Dedifferentiated amniotic fluid mesenchymal stem cell (primary cell): ENCODE measurements around the gene RANBP17.
"Not testable (repeated sequence)": the region's sequence is repeated elsewhere in the genome, so short reads cannot be mapped to it uniquely, and the experiment has no call there.

Source experiments
- DNase-seq: peaks from one replicate; pipeline ENCODE4 v3.0.0-alpha.2; 2016; ENCODE audit errors: extremely low spot score

RANBP17 gene

DNA sequence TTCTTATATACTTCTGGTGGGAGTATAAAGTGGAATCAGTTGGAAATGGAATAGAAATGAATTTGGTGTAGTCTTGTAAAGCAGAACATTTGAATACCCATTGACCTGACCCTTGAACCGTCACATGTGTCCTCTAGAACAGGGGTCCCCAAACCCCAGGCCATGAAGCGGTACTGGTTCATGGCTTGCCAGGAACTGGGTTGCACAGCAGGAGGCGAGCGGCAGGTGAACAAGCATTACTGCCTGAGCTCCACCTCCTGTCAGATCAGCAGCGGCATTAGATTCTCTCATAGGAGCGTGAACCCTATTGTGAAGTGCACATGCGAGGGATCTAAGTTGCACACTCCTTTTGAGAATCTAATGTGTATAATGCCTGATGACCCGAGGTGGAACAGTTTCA is 80.0 kb downstream of the RANBP17 start:
- no peak for DNase-seq

DNA sequence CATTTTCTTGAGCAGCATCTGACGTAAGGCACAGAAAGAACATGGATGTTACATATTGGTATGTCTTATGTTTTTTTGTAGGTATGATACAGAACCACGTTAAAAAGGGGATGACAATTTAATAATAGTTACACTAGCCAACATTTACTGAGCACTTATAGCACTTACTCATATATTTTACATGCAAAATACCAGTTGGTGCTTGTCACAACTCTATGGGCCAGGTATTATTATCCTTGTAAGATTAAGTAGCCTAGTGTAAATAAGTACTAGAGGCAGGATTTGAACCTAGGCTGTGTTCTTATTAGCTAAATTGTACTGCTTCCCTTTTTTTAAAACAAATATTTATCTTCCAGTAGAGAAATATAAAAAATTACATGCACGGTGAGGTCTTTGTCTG is 83.5 kb downstream of the RANBP17 start:
- DNase-seq, result no peak

DNA sequence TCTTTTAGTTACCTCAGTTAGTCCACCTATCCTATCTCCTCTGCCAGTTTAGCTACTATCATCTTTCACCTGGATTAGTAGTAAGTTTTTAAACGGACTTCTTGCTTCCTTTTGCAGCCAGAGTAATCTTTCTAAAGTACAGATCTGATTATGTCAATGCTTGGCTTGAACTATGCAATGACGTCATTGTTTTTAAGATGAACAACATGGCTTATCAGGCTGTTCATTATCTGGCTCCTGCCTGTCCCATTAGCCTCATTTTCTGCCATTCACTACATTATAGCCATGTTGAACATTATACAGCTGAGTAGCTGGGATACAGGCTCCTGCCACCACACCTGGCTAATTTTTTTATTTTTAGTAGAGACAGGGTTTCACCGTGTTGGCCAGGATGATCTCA is 98.7 kb downstream of the RANBP17 start:
- DNase-seq, result no peak

DNA sequence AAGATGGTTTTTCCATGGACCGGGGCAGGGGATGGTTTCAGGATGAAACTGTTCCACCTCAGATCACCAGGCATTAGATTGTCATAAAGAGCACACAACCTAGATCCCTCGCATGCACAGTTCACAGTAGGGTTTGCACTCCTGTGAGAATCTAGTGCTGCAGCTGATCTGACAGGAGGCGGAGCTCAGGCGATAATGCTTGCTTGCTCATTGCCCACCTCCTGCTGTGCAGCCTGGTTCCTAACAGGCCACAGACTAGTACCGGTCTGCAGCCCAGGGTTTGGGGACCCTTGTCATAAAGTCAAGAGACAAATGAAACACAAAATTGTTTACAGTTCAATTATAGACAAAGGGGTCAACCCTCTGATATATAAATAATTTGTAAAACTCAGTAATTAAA is 101.7 kb downstream of the RANBP17 start:
- DNase-seq, result no peak

DNA sequence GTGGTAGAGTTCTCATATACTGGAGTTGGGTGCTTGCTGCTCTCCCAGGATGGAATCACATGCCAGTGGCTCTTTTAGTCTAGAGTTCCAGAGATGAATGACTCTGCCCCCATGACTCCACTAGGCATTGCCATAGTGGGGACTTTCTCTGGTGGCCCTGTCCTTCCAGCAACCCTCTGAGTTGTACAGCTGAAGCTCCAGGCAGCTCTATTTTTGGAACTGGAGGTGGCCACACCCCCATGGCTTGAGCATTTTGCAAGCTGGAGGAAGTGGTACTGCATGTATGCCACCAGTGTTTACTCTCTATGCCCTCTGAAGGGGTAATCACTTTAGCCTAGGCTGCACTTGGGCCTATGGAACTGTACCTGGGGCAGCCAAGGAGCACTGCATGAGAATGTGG is 112.6 kb downstream of the RANBP17 start:
- DNase-seq, result no peak

DNA sequence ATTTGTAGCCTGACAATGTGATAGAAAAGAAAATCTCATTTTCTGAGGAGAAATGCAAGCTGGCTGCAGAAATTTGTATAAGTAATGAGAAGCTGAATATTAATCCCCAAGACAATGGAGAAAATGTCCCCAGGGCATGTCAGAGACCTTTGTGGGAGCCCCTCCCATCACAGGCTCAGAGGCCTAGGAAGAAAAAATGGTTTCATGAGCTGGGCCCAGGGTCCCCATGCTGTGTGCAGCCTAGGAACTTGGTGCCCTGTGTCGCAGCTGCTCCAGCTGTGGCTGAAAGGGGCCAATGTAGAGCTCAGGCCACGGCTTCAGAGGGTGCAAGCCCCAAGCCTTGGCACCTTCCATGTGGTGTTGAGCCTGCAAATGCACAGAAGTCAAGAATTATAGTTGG is 118.4 kb downstream of the RANBP17 start:
- DNase-seq, result not testable (repeated sequence)

DNA sequence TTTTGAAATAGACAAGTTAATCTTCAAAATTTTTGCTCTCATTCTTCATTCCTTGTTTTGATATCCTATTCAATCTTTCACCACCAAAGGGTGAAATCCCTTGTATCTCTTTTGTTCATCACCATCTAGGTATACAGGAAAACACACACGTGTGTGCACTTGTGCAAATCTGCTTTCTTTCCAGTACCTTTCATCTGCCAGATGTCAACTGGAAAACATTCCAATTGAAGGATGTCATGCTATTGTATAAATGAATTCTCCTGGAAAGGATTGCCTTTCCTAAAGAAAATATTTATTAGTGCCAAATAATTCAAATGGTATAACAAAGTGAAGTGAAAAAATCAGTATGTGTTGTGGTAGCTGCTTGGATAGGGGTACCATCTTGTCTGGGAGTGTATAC is 123.7 kb downstream of the RANBP17 start:
- DNase-seq, result no peak

DNA sequence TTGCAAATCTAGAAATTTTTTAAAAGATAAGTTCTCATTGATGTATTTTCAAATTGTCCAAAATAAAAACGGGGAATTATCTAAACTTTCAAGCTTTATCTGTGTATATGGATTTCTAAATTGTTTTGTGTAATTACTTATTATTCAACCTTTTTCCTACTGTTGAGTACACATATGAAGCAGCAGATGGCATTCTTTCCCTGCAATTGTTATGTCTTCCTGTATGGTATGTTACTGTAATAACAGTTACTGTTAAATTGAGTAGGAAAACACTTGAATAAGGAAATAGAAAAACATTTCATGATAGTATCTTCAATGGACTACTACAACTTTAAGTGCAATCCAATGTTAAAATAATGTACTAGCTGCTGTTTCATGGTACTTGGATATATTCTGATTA is 124.8 kb downstream of the RANBP17 start:
- DNase-seq, result peak; percentile 20

DNA sequence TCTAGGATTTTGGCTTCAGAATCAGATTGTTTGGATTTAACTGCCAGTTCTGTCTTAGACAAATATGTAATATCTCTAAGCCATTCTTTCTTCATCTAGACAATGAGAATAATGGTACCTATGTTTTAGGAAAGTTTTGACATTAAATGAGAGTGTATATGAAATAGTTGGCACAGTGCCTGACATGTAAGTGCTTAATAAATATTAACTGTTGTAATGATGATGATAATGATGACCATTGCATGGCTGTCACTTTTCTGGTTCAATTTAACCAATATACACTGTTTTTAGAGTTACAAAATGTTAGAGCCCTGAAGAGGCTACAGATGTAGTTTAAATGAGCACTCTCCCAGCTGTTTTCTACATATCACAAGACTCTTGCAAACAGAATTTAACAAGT is 131.7 kb downstream of the RANBP17 start:
- DNase-seq, result no peak

DNA sequence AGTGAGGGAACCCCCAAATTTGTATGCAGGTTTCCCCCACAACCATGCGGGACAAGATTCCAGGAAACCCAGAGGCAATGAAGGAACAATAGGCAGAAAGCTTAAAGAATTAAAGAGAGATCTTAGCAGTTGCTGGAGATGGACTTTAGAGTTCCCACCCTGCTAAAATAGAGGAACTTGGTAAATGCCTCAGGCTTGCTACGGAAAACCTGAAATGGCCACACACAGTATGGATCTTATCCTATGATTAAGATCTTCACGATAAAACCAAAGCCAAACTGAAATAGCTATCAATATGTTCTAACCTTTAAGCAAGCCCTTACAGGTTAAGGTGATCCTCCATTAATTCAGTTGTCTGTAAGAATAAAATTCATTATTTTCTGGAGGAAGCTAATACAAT is 148.3 kb downstream of the RANBP17 start:
- no peak for DNase-seq

DNA sequence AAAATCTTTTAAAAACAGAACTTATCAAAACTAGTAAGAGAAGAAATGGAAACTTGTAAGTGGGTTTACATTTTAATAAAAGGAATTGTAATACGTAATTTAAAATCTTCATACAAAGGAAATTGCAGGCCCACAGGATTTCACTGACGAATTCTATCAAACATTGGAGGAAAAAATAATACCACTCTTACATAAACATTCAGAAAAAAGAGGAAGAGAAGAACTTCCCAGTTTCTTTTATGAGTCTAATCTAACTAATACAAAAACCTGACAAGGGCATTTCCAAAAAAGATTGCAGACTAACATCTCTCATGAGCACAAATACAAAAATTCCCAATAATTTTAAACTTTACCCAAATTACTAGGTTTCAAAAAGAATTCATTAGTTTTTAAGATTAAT is 149.0 kb downstream of the RANBP17 start:
- DNase-seq, result no peak

DNA sequence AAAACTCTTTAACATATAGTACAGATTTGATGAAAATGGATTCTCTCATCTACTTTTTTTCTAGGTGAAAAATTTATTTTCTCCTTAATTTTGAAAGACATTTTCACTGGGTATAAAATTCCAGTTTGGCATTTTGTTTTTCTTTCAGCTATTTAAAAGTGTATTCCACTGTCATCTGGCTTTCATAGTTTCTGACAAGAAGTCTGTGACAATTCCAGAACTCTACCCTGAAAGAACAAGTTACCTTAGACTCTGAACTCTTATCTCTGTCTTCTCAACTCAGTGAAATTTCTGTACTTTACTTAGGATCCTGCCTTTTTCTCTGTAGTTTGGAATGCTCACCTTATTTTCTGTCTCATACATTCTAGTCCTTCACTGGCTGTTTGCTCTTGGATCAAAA is 161.7 kb downstream of the RANBP17 start:
- DNase-seq, result no peak

DNA sequence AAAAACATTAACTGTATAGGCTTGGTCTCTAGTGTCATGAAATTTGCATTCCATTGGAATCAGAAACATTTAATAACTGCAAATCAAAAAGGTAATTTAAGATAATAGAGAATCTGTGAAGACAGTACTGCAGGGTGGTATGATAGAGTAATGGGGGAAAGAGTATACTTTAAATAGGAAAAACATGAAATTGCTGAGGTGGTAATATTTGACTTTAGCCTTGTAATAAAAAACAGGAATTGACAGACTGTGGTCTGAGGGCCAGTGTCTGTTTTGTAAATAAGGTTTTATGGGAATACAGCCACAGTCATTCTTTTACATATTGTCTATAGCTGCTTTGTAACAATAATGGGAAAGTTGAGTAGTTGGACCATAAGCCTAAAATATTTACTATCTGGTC is 162.3 kb downstream of the RANBP17 start:
- DNase-seq, result no peak

DNA sequence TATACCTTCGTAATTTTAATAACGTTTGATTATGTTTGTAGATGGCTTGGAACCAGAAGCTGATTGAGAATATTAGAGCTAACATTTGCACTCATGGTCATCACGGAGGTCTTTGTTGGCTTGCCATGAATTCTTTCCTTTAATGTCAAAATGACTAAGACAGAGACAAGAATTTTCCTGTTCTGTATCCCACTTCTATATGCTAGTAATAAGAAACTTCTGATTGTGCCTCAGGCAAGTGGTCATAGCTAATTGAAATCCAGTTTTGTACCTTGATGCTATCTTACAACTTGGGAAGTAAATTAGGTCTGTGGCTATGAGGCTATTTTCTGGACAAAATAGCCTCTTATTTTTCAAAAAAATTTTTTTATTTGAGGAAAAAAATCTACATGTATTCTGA is 167.6 kb downstream of the RANBP17 start:
- DNase-seq, result no peak

DNA sequence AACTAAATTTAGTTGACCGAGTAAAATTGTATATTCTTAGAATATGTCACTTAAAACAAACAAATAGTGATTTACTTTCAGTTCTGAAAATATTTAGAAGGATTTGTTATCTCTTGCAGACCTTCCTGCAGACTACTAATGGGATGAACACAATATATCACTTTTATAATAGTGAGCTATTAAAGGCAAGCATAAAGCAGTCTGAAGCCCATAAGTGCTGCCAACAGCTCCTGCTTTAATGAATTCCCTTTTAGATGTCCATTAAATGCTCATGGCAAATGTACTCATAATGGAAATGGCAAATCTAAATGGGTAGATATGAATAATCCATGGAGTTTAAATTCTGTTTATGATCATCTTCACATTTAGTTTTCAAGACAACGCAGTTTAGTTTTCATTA is 170.2 kb downstream of the RANBP17 start:
- DNase-seq, result no peak

DNA sequence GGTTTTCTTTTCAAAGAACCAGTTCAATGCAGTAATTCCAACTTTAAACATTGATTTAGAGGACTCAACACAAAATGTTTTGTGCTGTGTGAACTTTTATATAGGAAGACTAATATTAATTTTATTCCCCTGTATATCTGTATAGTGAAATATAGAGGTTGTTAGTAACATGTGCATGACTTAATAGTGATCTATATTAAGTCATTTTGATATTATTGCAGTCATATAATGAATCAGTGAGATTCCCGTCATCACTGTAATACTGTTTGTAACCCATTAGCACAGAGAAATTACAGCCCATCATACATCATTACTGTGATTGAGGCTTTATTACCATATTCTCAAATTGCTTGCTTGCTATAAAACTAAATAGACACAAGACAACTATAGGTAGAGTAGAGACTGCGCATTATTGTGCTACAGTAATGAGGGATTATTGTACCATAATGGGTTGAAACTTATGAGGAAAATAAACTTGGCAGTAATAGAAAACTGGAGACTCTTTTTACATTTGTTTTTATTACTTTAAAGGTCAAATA is 170.7 kb downstream of the RANBP17 start:
- no peak for DNase-seq

DNA sequence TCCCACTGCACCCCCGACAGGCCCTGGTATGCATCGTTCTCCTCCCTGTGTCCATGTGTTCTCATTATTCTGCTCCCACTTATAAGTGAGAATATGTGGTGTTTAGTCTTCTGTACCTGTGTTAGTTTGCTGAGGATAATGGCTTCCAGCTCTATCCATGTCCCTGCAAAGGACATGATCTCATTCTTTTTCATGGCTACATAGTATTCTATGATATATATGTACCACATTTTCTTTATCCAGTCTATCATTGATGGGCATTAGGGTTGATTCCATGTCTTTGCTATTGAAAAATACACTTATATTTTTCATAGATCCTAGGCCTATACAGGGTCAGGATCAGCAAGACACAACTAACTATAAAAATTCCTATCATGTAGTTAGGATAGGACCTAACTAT is 180.1 kb downstream of the RANBP17 start:
- not testable (repeated sequence) for DNase-seq

DNA sequence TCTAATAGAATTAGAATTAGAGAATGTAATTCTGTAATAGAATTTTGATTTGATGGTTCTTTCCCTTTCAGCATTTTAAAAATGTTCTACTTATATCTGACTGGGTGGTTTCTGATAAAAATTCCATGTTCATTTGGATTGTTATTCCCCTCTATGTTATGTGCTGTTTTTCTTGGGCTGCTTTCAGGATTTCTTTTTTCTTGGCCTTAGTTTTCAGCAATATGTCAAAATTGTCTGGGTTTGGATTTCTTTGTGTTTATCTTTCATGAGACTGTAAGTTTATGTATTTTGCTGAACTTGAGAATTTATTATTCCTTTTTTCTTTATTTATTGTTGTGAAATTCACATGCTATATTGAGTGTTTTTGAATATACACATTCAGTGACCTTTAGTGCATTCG is 189.1 kb downstream of the RANBP17 start:
- no peak for DNase-seq

DNA sequence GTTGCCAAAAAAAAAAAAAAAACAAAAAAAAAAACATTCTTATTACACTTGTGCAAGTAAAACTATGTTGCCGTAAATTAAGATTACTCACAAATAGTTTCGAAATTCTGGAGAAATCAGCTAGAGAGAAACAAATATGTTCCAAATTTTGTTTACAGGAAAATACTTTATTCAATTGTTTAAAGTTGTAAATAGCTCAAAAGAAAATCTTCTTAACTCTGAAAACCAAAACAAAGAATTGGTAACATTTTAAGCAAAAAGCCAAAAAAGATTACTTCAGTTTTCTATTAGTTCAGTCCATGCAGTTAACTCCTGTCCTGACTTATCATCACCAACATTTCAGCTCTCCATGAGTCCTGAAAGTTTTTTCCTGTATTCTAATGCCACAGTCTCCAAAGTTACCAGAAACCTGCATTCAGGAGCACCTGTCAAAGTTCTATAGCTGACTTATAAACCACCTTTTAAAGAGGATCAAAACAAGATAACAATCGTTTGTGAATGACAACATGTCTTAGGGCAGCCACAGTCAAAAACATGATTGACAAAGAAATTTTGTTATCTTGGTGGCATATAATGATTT is 194.1 kb downstream of the RANBP17 start:
- DNase-seq, result no peak

DNA sequence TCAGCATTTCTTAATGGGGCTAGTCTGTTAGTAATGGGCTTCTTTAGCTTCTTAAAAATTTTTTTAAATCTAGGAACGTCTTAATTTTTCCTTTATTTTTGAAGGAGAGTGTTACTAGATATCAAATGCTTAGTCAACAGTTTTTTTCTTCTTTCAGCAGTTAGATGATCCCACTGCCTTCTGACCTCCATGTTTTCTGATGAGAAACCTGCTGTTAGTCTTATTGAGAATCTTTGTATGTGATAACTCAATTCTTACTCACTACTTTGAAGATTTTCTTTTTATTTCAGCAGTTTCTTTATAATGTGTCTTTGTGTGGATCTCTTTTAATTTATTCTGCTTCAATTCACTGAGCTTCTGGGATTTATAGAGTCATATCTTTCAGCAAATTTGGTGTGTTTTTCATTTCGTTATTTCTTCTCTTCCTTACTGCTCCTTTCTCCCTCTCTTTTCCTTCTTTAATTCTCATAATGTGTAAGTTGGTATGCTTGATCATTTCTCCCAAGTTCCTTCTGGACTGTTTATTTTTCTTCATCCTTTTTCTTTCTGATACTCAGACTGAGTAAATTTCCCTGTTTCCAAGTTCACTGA is 205.8 kb downstream of the RANBP17 start:
- no peak for DNase-seq

DNA sequence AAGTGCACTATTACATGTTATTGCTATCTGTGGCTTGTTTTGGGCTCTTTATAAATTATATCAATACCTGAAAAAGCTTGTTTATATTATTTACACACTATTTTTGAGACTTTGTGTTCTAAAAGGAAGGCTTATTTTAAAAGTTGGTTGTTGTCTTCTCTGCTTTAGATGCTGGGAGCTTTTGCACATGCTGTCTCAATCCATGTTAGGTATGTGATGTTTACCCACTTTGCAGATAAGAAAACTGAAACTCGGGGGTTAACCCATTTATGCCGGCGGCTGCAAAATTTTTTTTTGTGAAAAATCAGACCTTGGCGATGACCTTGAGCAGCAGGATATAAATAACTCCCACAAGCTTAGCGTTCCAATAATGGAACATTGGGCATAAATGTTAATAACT is 212.9 kb downstream of the RANBP17 start:
- DNase-seq, result no peak

DNA sequence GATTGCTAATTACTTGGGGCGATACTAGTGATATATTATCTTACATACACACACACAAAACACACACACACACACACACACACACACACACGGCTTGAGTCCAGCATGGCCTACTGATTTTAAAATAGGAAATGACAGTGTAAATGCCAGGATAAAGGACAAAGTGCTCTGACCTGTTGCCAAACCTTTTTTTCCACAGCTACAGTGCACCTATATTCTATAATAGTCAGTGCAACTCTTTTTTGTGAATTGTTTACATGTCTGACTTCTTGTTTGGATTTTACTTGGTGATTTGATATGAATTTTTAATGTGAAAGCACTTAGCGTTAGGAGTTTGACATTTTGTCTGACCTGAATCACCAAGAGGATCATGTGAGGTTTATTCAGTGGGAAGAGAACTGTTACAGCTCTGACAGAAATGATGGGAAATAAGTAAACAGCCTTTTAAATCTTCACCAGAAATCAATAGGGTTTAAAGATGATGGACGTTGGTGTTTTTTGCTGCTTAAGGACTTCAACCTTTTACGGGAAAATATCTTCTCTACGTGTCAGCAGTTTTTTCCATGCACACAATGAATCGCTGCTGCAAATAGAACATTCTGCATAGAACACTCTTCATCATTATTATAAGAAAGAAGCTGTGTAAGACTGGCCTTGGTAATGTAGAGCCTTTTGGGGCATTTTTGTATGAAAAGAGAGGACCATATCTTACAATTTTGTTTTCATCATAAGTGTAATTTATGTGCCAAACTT is 218.5 kb downstream of the RANBP17 start:
- no peak for DNase-seq

DNA sequence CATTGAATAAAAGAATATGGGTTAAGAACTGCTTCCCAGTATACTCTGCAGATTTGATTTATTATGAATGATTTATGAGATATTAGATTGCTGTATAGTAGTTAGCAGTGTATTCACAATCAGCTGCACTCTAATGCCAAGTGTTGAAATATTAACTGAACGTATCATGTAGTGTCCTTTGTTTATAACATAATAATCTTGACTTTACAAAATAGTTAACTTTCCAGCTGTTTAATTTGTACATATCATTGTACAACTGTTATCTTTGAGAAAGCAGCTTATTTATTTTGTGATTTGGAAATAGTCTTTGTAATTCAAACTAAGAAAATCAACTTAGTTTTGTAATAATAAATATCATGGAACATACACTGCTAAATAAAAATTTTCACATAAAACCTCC is 219.5 kb downstream of the RANBP17 start:
- DNase-seq, result no peak
